M059J (cell line): Measurements from ENCODE around the gene KLHL40. TPM values are rescaled to one million over a fixed set of nuclear protein-coding genes. Genes with fewer than 3 reads are reported as not detected.
"Not testable (repeated sequence)": the region's sequence is repeated elsewhere in the genome, so short reads cannot be mapped to it uniquely, and the experiment has no call there.

Source experiments
- DNase-seq: peaks from one replicate; pipeline ENCODE4 v3.0.0-alpha.2; 2012; ENCODE audit warnings: low read depth
- total RNA-seq: library from RNA; depleted of rRNA; stranded (reverse); fragments of >200 nt; shearing (Covaris generic); gene quantifications from 2 replicates; pipeline ENCODE4 v1.2.3, GENCODE V29; 2014

KLHL40 gene
- total RNA-seq, 1 experiment from 2014 or later = not detected

DNA sequence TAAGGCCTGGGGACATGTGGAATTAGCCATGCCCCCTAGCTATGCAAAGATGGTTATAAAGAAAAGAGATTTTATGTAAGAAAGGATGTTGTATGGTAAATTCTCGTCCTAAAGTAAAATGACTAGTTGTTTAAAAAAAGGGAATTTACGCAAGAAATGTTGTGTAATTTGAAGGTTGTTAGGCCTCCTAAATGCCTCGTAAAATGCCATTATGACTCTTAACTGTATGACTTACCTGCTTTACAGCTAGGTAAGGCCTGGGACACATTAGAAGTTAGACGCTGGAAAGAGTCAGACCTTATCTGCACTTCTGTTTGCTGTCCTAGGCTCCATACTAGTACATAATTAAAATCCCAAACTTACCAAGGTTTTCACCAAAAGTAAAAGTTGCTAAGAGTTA lies 34.8 kb downstream of the KLHL40 start:
- no peak for DNase-seq

DNA sequence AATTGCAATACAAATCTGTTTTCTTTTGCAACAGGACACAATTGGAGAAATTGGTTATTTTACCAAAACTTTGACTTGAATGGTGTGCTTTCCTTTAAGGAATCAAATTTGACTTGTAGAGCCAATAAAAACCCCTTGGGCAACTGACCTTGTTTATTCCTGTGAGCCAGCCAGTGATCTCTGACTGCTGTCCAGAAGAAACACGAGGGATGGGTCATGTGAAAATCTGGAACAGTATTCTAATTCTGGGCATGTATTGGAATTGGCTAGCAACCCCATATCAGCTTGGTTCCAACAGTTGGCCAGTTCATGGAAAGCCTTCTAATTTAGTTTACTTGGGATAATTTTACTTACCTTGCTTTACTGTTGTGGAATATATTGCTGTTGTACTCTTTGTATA lies 36.4 kb downstream of the KLHL40 start:
- DNase-seq = no peak

DNA sequence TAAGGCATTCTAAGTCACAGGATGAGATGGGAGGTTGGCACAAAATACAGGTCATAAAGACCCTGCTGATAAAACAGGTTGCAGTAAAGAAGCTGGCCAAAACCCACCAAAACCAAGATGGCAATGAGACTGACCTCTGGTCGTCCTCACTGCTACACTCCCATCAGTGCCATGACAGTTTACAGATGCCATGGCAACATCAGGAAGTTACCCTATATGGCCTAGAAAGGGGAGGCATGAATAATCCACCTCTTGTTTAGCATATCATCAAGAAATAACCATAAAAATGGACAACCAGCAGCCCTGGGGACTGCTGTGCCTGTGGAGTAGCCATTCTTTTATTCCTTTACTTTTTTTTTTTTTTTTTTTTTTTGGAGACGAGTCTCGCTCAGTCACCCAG lies 37.1 kb downstream of the KLHL40 start:
- DNase-seq = not testable (repeated sequence)

DNA sequence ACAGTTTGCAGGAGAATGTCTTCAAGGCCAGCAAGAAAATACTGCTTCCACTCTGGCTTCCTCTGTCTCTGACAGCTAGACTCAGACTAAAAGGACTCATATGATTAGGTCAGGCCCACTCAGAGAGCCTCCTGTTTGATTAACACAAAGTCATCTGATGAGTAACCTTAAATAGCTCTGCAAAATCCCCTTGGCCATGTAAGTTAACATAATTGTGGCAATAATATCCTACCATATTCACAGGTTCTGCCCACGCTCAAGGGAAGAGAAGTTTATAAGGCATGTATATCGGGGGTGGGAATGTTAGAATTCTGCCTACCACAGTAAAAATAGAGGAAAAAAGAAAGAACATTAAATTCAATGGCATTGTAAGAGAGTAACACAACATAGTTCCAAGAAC lies 37.9 kb downstream of the KLHL40 start:
- DNase-seq = no peak

DNA sequence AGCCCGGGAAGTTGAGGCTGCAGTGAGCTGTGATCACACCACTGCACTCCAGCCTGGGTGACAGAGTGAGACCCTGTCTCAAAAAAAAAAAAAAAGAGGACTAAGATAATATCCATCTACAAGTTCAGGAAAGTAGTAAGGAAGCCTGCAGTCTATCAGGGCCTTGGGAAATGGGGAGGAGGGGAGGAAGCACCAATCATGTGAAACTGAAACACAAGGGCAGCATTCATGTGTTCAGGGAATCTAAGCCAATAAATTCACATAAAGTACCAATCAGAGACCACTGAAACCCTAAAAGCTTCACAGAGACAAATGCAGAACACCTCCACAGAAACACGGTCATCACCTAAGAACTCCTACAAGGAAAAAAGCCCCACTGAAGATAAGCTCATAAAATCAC lies 40.1 kb downstream of the KLHL40 start:
- no peak for DNase-seq

DNA sequence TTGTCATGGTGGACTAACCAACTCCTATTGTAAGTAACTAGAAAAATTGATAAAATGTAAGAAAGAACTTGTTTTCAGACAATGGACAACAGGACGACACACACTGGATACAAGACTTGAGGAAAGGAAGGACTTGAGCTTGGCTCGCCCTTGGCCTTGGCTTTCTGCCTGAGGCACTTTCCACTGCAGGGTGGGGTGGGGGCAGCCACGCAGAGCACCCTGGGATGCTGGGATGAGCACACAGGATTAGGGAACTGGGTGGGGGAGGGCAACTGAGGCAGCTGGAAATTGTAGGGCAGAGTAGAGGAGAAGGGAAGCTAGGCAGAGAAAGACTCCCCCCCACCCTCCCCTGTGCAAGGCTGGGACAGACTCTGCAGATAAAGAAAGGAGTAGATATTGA lies 42.7 kb downstream of the KLHL40 start:
- no peak for DNase-seq

DNA sequence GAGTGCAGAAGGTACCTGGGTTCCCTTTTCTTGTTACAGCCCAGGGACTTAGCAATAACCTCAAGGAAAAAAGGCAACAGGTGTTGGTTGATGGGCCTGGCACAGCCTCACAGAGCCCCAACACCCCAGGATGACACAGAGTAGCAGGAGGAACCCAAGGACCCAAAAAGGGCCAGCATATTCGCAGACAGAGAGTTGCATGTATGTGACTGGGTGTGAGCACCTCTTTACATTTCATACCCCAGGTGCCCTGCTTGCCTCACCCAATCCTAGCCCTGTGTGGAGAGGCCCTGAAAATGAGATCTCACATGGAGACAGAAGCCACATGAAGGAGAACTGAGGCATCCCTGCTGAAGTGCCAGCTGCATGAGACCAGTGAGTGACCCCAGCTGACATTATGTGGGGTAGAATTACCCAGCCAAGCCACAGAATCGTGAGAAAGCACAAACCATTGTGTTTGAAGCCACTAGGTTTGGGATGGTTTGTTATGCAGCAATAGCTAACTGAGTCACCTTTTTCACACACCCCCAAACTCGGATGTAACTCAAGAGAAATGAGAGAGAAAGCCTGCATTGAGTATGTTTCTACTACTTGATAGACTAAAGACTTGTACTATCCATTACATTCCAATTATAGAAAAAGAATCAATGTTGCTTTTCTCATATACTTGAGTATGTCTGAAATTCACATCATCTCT lies 43.5 kb downstream of the KLHL40 start:
- no peak for DNase-seq

DNA sequence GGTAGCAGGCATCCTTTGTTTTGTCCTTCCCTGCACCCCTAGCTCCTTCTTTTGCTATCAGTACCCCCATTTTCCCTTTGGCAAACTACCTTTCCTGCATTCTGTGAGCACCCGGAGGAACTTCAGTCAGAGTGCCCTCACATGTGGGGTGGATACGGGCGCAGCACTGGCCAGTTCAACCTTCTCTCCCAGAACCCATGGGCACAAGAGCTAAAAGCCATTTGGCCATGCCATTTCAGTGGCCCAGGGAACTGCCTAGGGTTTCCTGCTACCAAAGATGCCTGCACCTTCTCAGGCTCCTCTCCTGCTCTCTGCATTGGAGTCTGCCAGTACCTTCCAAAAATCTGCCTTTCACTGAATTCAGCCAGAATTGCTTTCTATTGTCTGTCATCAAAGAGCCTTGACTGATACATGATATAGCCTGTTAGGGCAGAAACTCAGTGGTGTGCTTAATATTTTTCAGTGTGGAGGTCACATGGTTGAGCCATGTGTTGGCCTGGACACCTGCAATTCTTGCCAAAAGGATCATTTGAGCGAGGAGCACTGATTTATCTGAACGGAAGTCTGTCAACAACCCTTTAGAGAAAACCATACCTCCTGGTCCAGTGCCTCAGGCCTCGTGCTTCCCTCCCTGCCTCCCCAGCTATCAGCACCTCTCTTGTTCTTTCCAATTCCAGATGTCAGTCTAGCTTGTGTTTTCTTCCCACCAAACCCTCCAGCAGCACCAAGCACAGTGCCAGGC lies 44.2 kb downstream of the KLHL40 start:
- DNase-seq = no peak

DNA sequence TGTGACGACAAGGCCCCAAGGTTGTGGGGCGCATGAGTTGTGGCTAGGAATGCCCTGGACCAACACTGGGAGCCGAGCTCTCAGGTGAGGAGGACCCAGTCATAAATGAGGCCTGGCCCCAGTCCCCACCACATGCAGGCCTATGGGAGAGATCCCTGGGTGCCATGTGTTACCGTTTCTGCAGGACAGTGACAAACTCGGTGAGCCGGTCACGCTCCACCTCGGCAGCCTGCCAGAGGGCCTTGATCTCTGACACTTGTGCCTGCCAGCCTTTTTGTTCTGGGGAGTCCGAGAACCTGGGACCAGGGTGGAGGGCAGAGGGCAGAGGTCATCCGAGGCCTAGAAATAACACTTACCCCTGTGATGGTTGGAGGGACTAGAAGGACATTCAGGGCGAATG lies 45.0 kb downstream of the KLHL40 start:
- no peak for DNase-seq

DNA sequence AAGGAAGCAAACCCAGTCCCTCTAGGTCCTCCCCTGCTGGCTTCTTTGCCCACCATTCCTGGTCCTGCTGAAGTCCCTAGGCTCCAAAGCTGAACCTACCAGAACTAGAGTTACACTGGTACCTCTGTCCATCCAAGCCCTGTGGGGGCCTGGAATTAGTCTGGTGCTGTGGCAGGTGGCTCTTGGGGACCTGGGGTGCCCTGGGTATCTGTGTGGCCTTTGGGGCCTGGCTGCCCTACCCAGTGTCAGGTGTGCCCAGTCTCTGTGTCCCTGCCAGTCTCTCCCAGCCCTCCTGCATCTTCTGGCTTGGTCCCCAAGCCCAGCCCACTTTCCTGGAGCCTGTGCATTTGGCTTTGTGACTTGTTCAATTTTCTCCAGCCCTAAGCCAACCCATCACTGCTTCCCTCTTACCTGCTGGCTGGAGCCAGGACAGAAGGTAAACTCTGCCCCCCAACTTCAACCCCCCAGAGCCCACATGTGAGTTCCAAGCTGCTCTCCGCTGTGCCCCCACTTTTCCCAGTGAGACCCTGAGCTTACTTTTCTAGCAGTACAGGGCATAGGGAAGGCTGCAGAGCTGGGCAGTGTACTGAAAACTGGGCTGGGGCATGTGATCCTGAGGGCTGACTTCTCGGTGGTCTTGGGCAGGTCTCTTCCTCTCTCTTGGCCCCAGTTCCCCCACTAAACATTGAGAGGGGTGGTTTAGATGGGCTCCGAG lies 45.5 kb downstream of the KLHL40 start:
- DNase-seq = no peak

DNA sequence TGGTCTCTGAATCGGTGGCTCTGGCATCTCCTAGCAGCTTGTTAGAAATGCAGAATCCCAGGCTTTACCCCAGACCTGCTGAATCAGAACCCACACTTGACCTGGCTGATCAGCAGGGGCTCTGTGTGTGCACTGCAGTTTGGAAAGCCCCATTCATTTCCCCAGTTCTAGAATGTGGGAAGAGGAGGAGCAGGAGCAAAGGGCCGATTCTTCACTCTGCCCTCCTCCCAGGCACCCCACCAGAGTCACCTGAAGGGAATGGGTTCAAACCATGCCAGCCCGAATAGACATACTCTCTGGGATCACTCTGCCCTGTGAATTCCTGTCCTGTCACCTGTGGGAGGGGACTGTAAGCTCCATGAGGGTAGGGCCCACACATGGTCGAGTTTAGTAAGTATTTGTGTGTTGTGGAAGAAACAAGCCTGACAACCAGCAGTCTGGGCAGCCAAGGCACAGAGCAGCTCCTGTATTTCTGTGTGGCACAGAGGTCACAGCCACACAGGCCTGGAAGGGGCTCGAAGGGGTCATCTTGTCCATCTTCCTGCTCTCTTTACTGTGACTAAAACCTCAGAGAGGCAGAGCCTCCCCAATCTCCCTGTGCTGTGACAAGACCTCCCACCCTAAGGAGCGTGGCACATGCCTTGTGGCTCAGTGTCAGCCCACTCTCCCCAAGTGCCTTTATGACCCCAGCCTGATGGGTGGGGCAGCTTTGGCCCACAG lies 46.3 kb downstream of the KLHL40 start:
- DNase-seq = no peak

DNA sequence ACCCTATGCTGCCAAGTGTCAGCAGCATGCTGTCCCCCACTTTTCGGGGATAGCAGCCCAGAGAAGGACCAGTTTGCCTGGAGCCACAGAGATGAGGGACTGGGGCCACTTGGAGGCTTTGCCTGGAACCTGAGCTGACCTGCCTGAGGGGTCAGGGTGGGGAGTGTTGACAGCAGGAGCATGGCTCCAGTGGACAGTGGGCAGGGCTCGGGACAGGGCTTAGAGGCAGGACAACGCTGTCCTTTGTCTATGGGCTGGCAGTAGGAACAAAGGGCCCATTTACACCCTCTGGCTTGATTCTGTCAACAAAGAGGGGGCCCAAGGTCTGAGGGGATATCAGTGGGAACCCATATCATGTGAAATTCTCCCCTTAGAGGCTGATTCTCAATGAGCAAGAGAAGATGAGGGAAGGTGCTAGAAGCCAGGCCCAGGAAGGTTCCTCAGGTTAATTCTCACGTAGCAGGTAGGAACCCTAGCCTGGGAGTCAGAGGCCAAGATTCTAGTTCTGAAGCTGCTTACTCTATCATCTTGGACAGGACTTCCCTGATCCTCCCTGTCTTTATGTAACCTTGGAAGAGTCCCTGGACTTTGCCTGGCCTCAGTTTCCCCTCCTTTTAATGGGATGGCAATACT lies 47.0 kb downstream of the KLHL40 start:
- DNase-seq = no peak

DNA sequence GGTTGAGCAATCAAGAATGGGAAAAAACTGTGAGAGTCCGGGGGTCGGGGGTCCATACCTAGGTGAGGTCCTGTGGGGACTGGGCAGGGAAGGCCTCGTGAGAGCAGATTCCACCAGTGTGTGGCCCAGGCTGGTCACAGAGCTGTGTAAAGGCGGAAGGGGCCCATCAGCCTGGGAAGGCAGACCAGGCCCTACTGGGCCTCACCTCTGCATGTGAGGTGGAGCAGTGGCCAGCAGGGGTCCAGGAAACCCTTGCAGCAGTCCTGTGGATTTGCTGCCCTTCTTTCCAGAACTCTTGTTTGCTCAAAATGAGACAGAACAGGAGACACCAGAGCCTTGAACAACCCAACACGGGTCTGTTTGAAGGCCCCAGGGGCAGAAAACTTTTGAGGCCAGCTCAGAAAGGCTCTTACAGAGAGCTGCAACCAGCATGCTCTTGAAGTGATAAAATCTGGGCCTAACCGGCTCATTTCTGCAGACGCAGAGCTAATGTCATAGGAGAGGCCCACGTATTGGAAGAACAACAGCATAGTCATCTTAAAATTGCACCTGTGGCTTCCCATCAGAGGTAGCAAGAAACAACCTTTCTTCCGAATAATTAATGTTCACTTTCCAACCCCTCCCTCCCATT lies 47.6 kb downstream of the KLHL40 start:
- no peak for DNase-seq

DNA sequence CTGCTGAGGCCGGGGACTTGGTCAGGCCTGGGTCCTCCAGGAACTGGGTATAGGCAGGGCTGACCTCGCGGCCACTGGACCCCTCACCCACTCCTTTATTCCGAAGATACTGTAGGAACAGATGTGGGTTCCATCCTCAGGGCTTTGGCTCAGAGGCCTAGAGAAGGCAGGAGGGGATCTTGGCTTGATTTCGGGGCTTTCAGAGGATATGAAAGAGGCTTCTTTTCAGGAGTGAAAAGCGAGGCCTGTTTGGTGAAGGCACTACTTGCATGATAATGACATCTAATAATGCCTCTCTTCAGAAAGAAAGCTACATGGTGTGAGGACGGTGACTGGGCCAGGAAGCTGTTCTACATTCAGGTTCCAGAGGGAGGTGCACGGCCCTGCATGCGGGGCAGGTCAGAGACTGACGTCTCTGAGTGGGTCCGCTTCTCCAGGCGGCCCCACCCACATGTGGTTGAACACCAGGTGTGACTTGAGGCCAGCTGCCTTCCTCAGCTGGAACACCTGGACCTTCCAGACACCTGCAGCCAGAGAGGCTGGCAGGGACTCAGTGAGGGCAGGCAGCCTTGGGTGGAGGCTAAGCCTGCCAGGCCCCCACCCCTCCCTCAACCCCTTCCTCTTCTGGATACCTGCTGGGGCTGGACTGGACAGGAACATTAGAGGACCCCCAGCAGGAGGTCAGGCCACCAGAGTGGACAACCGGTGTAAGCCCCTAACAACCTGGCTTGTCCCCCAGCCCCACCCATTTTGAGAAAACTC lies 48.3 kb downstream of the KLHL40 start:
- no peak for DNase-seq

DNA sequence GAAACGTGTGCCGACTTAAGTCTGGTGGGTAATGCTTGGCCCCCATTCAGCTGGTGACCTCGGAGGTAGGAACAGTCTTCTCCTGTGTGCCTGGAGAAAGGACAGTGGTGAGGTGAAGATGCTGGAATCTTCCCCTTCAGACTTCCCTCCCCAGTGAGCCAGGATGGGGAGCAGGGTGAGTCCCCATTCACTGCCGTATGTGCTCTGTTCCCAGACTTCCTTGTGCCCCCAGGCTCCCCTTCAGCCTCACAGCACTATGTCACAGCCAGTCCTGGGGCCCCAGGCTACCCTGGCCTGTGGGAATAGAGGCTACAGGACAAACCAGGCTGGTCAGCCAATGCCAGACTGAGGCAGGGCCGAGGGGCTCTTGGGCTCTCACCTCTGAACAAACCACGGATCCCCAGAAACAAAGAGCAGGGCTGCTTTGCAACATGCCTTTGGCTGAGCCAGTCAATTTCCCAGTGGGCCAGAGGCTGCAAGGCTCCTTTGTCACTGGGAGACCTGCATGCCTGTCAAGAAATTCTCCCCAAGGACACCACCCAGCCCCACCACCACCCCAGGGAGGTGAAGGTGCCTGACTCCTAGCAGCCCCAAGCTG lies 49.0 kb downstream of the KLHL40 start:
- no peak for DNase-seq

DNA sequence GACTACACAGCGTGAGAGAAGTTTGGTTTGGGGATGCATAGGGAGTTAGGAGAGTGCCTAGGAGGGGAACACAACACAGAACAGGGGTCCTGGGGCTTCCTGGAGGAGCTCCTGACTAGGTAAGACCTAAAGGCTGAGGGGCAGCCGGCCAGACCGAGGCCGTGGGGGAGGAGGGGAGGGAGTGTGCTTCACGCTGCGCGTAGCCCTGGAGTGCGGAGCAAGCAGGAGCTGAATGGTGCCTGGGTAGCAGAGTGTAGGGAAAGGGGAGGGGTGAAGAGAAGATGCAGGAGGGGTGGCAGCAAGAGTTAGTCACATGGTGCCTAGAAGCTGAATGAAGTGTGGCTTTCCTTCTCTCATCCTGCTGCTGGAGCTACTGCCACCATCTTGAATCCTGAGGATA lies 49.7 kb downstream of the KLHL40 start:
- DNase-seq = no peak

DNA sequence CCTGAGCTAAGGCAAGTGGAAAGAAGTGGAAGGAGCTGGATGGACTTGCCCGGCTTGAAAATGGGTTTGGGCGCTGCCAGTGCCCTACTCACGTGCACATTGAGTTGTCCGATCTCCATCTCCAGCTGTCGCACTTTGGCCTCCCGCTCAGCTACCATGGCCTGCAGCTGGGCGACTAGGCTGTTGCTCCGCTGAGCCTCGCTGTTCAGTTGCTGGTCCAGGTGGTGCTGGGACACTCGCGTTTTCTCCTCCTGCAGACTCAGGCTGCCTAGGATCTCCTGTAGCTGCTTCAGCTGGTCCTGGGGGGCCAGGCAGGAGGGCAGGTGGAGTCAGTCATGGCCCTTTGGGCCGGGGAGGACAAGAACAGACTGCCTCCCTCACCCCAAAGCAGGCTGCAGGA lies 50.3 kb downstream of the KLHL40 start:
- DNase-seq = no peak

DNA sequence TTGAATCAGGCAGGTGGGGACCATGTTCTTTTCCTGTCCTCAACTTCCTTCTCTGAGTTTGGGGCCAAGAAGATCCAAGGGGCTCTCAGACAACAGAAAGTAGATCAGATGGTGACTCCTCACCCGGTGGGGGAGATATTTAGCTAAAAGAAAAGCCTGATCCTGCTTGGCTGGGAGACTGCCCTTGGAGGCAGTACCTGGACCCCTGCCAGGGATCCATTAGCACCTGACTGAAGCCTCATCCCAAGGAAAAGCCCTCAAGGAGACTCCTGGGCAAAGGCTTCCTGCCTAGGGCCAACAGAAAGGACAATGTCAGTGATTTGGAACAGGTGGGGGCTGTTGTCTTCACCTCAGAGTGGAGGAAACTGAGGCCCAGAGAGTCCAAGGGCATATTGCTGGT lies 50.7 kb downstream of the KLHL40 start:
- no peak for DNase-seq

DNA sequence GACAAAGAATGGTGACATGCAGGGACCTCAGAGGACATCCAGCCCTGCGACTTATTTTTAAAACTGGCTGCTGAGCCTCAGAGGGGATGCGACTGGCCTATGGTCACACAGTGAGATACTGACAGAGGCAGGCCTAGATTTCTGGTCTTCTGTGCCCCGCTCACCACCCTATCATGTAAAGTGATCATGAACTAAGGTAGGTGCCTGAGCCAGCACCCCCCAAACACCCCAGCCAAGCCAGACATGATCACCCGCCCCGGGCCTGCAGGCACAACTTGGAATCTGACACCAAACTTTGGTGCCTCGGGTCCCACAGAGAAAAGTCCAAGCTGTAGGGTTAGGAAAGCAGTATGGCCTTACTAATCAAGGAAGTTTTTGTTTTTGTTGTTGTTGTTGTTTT lies 51.2 kb downstream of the KLHL40 start:
- DNase-seq = no peak
